SJSA1 (cell line): Measurements from ENCODE around the gene IPO4. TPM values are rescaled to one million over a fixed set of nuclear protein-coding genes. Genes with fewer than 3 reads are reported as not detected.

Source experiments
- DNase-seq, 2 experiments: peaks; one replicate each; pipeline ENCODE4 v3.0.0-alpha.2; 2015 to 2020; ENCODE audit warnings: low spot score in 2 of 2, low read depth in 1 of 2
- H3K27ac ChIP-seq: fragments of 250-450 bp; sonication (Bioruptor Pico); 2 replicates; pipeline ENCODE4 v1.5.1; 2020; ENCODE audit warnings: mild to moderate bottlenecking, moderate library complexity
- H3K27me3 ChIP-seq: fragments of 250-450 bp; sonication (Bioruptor Pico); replicated peaks from 2 replicates; pipeline ENCODE4 v1.5.1; 2020; ENCODE audit warnings: mild to moderate bottlenecking, moderate library complexity
- H3K36me3 ChIP-seq: fragments of 250-450 bp; sonication (Bioruptor Pico); 2 replicates; pipeline ENCODE4 v1.5.1; 2020; ENCODE audit warnings: mild to moderate bottlenecking
- H3K4me1 ChIP-seq: fragments of 250-450 bp; sonication (Bioruptor Pico); replicated peaks from 2 replicates; pipeline ENCODE4 v1.6.1; 2021; ENCODE audit warnings: mild to moderate bottlenecking
- H3K4me3 ChIP-seq: fragments of 250-450 bp; sonication (Bioruptor Pico); 2 replicates; pipeline ENCODE4 v1.5.1; 2020; ENCODE audit warnings: mild to moderate bottlenecking
- H3K9me3 ChIP-seq: fragments of 250-450 bp; sonication (Bioruptor Pico); replicated peaks from 2 replicates; pipeline ENCODE4 v1.5.1; 2020; ENCODE audit warnings: mild to moderate bottlenecking
- total RNA-seq: library from RNA; depleted of rRNA; stranded (reverse); fragments of >200 nt; shearing (Covaris generic); gene quantifications from 2 replicates; pipeline ENCODE4 v1.2.3, GENCODE V29; 2014; rRNA removed

Gene IPO4
- total RNA-seq = 25.1 and 27.6 TPM in 2 replicates

GRCh38 chr14:24188251-24189058, at the start of gene IPO4:
Gene IPO4, minus strand, starts transcription at chr14:24188816. Its CDS starts 29 bp downstream, at chr14:24188787.
- Histone ChIP-seq H3K4me3 (peak within 1 kb of the TSS; percentile 54), H3K27me3 (no peaks in the 10 kb centered on the region), H3K36me3 (peaks cover 55% of the 10 kb centered on the region), H3K9me3 (no peaks in the 10 kb centered on the region), H3K27ac (peak within 1 kb of the TSS; percentile 23; the same call in 1 of the 2 replicates), H3K4me1 (peaks cover 7% of the 10 kb centered on the region)
- peak; percentile 85 to 96 for DNase-seq

GRCh38 chr14:24238123-24238522, 49.5 kb upstream of the IPO4 start:
- peaks cover 75% of the 10 kb centered on the region for H3K36me3 ChIP-seq
- H3K4me1 ChIP-seq = peaks cover 21% of the 10 kb centered on the region
- no peak overlapping the region for H3K4me3 ChIP-seq
- DNase-seq = no peak
- no peaks in the 10 kb centered on the region for H3K9me3 ChIP-seq
- no peaks in the 10 kb centered on the region for H3K27me3 ChIP-seq
- H3K27ac ChIP-seq = no peak overlapping the region

GRCh38 chr14:24237463-24237955, 48.9 kb upstream of the IPO4 start:
- Histone ChIP-seq H3K4me3 (no peak overlapping the region), H3K4me1 (peaks cover 20% of the 10 kb centered on the region), H3K27ac (no peak overlapping the region), H3K27me3 (no peaks in the 10 kb centered on the region), H3K36me3 (peaks cover 75% of the 10 kb centered on the region), H3K9me3 (no peaks in the 10 kb centered on the region)
- DNase-seq = no peak

- DNase-seq = no peak
- peaks cover 20% of the 10 kb centered on the region for H3K4me1 ChIP-seq
- no peak overlapping the region for H3K4me3 ChIP-seq
- no peak overlapping the region for H3K27ac ChIP-seq
- H3K27me3 ChIP-seq = no peaks in the 10 kb centered on the region
- H3K36me3 ChIP-seq = peaks cover 75% of the 10 kb centered on the region
- H3K9me3 ChIP-seq = no peaks in the 10 kb centered on the region
Measured at GRCh38 chr14:24236689-24237462, 48.3 kb upstream of the IPO4 start.

GRCh38 chr14:24235804-24236688, 47.4 kb upstream of the IPO4 start:
- H3K27me3 ChIP-seq = no peaks in the 10 kb centered on the region
- no peak overlapping the region for H3K4me3 ChIP-seq
- no peak overlapping the region for H3K27ac ChIP-seq
- no peak for DNase-seq
- peaks cover 71% of the 10 kb centered on the region for H3K36me3 ChIP-seq
- no peaks in the 10 kb centered on the region for H3K9me3 ChIP-seq
- H3K4me1 ChIP-seq = peaks cover 18% of the 10 kb centered on the region

- H3K27me3 ChIP-seq = no peaks in the 10 kb centered on the region
- H3K27ac ChIP-seq = no peak overlapping the region
- H3K36me3 ChIP-seq = peaks cover 60% of the 10 kb centered on the region
- DNase-seq = no peak
- H3K4me3 ChIP-seq = no peak overlapping the region
- no peaks in the 10 kb centered on the region for H3K9me3 ChIP-seq
- H3K4me1 ChIP-seq = peaks cover 19% of the 10 kb centered on the region
Measured at GRCh38 chr14:24234095-24235005, 45.7 kb upstream of the IPO4 start.

GRCh38 chr14:24233538-24233866, 44.9 kb upstream of the IPO4 start:
- H3K36me3 ChIP-seq = peaks cover 52% of the 10 kb centered on the region
- H3K27ac ChIP-seq = no peak overlapping the region
- H3K4me1 ChIP-seq = peaks cover 19% of the 10 kb centered on the region
- H3K27me3 ChIP-seq = no peaks in the 10 kb centered on the region
- H3K9me3 ChIP-seq = no peaks in the 10 kb centered on the region
- no peak for DNase-seq
- H3K4me3 ChIP-seq = peak overlapping the region; percentile 60

- Histone ChIP-seq H3K27ac (peak within 1 kb of the TSS; percentile 76), H3K27me3 (no peaks in the 10 kb centered on the region), H3K4me3 (peak within 1 kb of the TSS; percentile 60), H3K36me3 (peaks cover 50% of the 10 kb centered on the region), H3K9me3 (no peaks in the 10 kb centered on the region), H3K4me1 (peaks cover 19% of the 10 kb centered on the region)
- DNase-seq = no peak
Measured at GRCh38 chr14:24232645-24233537, 44.3 kb upstream of the IPO4 start, which contains the start of gene GMPR2. Gene GMPR2, plus strand, starts transcription at chr14:24232929. Its CDS starts 325 bp downstream, at chr14:24233254.

GRCh38 chr14:24232121-24232644, 43.6 kb upstream of the IPO4 start, which contains the start of gene NEDD8:
Gene NEDD8, minus strand, starts transcription at chr14:24232367. Its CDS starts 100 bp downstream, at chr14:24232267.
- Histone ChIP-seq H3K27me3 (no peaks in the 10 kb centered on the region), H3K27ac (peak within 1 kb of the TSS; percentile 76), H3K4me1 (peaks cover 19% of the 10 kb centered on the region), H3K4me3 (peak within 1 kb of the TSS; percentile 60), H3K9me3 (no peaks in the 10 kb centered on the region), H3K36me3 (peaks cover 46% of the 10 kb centered on the region)
- peak; percentile 91 to 93 for DNase-seq

GRCh38 chr14:24231263-24232120, 42.9 kb upstream of the IPO4 start:
- Histone ChIP-seq H3K27ac (peak overlapping the region; percentile 76; the same call in 1 of the 2 replicates), H3K4me1 (peaks cover 19% of the 10 kb centered on the region), H3K36me3 (peaks cover 40% of the 10 kb centered on the region), H3K27me3 (no peaks in the 10 kb centered on the region), H3K4me3 (peak overlapping the region; percentile 60), H3K9me3 (no peaks in the 10 kb centered on the region)
- no peak for DNase-seq

GRCh38 chr14:24228902-24229301, 40.3 kb upstream of the IPO4 start:
- no peak for DNase-seq
- no peaks in the 10 kb centered on the region for H3K27me3 ChIP-seq
- H3K9me3 ChIP-seq = no peaks in the 10 kb centered on the region
- H3K27ac ChIP-seq = no peak overlapping the region
- H3K4me1 ChIP-seq = peaks cover 28% of the 10 kb centered on the region
- peaks cover 26% of the 10 kb centered on the region for H3K36me3 ChIP-seq
- H3K4me3 ChIP-seq = no peak overlapping the region
